Mucosa of gallbladder (tissue), 1 donor: Measurements from ENCODE around the gene PGAP6. TPM values are rescaled to one million over a fixed set of nuclear protein-coding genes. Genes with fewer than 3 reads are reported as not detected.

Experiments
- DNase-seq: peaks from one replicate; pipeline ENCODE4 v3.0.0-alpha.2; 2020; ENCODE audit warnings: low spot score
- total RNA-seq: library from RNA; stranded (reverse); gene quantifications from one replicate; pipeline ENCODE4 v1.2.1, GENCODE V29; 2021
- donor health status: DM: no; HTN: no; CAD: no.

PGAP6 gene
- total RNA-seq, 1 donor from 2014 or later: 85.7 TPM

- DNase-seq: no peak
Measured at GRCh38 chr16:330741-331140, 51.0 kb downstream of the PGAP6 start.

- DNase-seq: no peak
Measured at GRCh38 chr16:325375-326145, 56.2 kb downstream of the PGAP6 start.

- peak; percentile 17 for DNase-seq
Measured at GRCh38 chr16:324451-325334, 57.1 kb downstream of the PGAP6 start.

GRCh38 chr16:324201-324450 is 57.7 kb downstream of the PGAP6 start:
- DNase-seq: no peak

- DNase-seq: no peak
Measured at GRCh38 chr16:322476-323143, 59.2 kb downstream of the PGAP6 start.

GRCh38 chr16:321532-321931 is 60.2 kb downstream of the PGAP6 start:
- DNase-seq: no peak

Other genes starting within 250 kb of the PGAP6 start
- gene NPRL3, start 243.3 kb downstream of the PGAP6 start, total RNA-seq: 29.5 TPM
- 0.95 TPM for gene HBZ, start 229.3 kb downstream of the PGAP6 start, total RNA-seq
- not detected for gene HBM, start 216.0 kb downstream of the PGAP6 start, total RNA-seq
- 30.0 TPM for gene HBA2, start 209.1 kb downstream of the PGAP6 start, total RNA-seq
- gene HBA1, start 205.3 kb downstream of the PGAP6 start, total RNA-seq: 54.8 TPM
- gene HBQ1, start 201.5 kb downstream of the PGAP6 start, total RNA-seq: not detected
- 72.1 TPM for gene LUC7L, start 152.5 kb downstream of the PGAP6 start, total RNA-seq
- 138 TPM for gene FAM234A, start 147.2 kb downstream of the PGAP6 start, total RNA-seq
- 6.7 TPM for gene RGS11, start 106.0 kb downstream of the PGAP6 start, total RNA-seq
- gene ARHGDIG, start 101.4 kb downstream of the PGAP6 start, total RNA-seq: 2.6 TPM
- 1.3 TPM for gene PDIA2, start 98.8 kb downstream of the PGAP6 start, total RNA-seq
- gene AXIN1, start 29.3 kb downstream of the PGAP6 start, total RNA-seq: 29.2 TPM
- gene MRPL28, start 11.4 kb downstream of the PGAP6 start, total RNA-seq: 52.9 TPM
- 105 TPM for gene NME4, start 15.2 kb upstream of the PGAP6 start, total RNA-seq
- gene DECR2, start 19.9 kb upstream of the PGAP6 start, total RNA-seq: 36.8 TPM
- 58.5 TPM for gene RAB11FIP3, start 43.7 kb upstream of the PGAP6 start, total RNA-seq
- 75.4 TPM for gene CAPN15, start 145.7 kb upstream of the PGAP6 start, total RNA-seq
- not detected for gene PRR35, start 178.4 kb upstream of the PGAP6 start, total RNA-seq
- 1.2 TPM for gene NHLRC4, start 185.0 kb upstream of the PGAP6 start, total RNA-seq
- gene PIGQ, start 188.0 kb upstream of the PGAP6 start, total RNA-seq: 117 TPM
- 33.1 TPM for gene RAB40C, start 208.1 kb upstream of the PGAP6 start, total RNA-seq
- gene WFIKKN1, start 249.0 kb upstream of the PGAP6 start, total RNA-seq: 1.7 TPM